PFSK-1 (cell line): ENCODE data around the gene PNMA8C.

Experiments
- POLR2AphosphoS5 ChIP-seq: IDR thresholded peaks from 2 replicates; pipeline ENCODE4 v1.6.1; 2012; ENCODE audit warnings: low read depth, mild to moderate bottlenecking, control low read depth, low read length, moderate library complexity
- REST ChIP-seq, 2 experiments: IDR thresholded peaks; 2 replicates each; pipeline versions ENCODE4 v1.6.1 to v1.8.0; 2011 to 2012; ENCODE audit warnings: low read depth in 2 of 2, low read length in 2 of 2, control low read depth in 1 of 2, inconsistent platforms in 1 of 2, mild to moderate bottlenecking in 1 of 2, moderate library complexity in 1 of 2; ENCODE audit not compliant: insufficient read depth in 1 of 2
- TAF1 ChIP-seq: IDR thresholded peaks from 2 replicates; pipeline ENCODE4 v1.6.1; 2012; ENCODE audit warnings: low read length, control low read depth, borderline replicate concordance; ENCODE audit not compliant: insufficient read depth

GRCh38 chr19:46381346-46381745 lies 47.4 kb downstream of the PNMA8C start:
- no peak for TF ChIP-seq REST (IDR thresholded peaks at IDR 0.05; ENCODE audit: insufficient read depth in 1 of 2, low read depth in 2 of 2, low read length in 2 of 2)
- no peak for TF ChIP-seq TAF1
- no peak for TF ChIP-seq POLR2AphosphoS5
